Measurements from ENCODE around the gene MFSD1.

- TF ChIP-seq, protein P1, sequence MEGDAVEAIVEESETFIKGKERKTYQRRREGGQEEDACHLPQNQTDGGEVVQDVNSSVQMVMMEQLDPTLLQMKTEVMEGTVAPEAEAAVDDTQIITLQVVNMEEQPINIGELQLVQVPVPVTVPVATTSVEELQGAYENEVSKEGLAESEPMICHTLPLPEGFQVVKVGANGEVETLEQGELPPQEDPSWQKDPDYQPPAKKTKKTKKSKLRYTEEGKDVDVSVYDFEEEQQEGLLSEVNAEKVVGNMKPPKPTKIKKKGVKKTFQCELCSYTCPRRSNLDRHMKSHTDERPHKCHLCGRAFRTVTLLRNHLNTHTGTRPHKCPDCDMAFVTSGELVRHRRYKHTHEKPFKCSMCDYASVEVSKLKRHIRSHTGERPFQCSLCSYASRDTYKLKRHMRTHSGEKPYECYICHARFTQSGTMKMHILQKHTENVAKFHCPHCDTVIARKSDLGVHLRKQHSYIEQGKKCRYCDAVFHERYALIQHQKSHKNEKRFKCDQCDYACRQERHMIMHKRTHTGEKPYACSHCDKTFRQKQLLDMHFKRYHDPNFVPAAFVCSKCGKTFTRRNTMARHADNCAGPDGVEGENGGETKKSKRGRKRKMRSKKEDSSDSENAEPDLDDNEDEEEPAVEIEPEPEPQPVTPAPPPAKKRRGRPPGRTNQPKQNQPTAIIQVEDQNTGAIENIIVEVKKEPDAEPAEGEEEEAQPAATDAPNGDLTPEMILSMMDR (IDR thresholded peaks at IDR 0.05): no peak
- no peak for TF ChIP-seq MAFK (IDR thresholded peaks at IDR 0.05; ENCODE audit: partially characterized antibody)
Observed at GRCh38 chr3:158819282-158819681, 17.4 kb downstream of the MFSD1 start.

All from A549 (cell line).